IMR-90 (cell line): Measurements from ENCODE around the gene BATF. TPM values are rescaled to one million over a fixed set of nuclear protein-coding genes. Genes with fewer than 3 reads are reported as not detected.

ENCODE experiments used
- ATAC-seq: fragments of 200-7000 bp; cut with Tn5 transposase; 2 replicates; pipeline ENCODE4 v1.9.1; 2020; ENCODE audit warnings: low read depth, mild to moderate bottlenecking, moderate library complexity
- BruUV-seq: library from RNA; stranded (reverse); fragments of 400-500 nt; replicated peaks from 2 replicates; lab custom pipeline; 2021; lab: Mats Ljungman, UMichigan
- CTCF ChIA-PET: fragments of 300-600 bp; formaldehyde crosslinking; extraction: SDS; loops from one replicate; lab custom pipeline; 2021; ENCODE audit warnings: antibody characterized with exemption; lab: Yijun Ruan, JAX
- POLR2A ChIA-PET: fragments of 300-600 bp; sonication (Branson Sonifier 250); formaldehyde crosslinking; loops from one replicate; lab custom pipeline; 2022; ENCODE audit warnings: antibody characterized with exemption; ENCODE audit not compliant: unreplicated experiment; lab: Charles Lee
- DNase-seq: peaks from one replicate; pipeline ENCODE4 v3.0.0; 2013
- H2AFZ ChIP-seq: replicated peaks from 2 replicates; pipeline ENCODE3; 2013; ENCODE audit warnings: low read length, mild to moderate bottlenecking; ENCODE audit not compliant: poor library complexity
- H2AK5ac ChIP-seq: 2 replicates; pipeline ENCODE4 v1.6.1; 2013; ENCODE audit warnings: low read depth, low read length, inconsistent platforms
- H2AK9ac ChIP-seq: replicated peaks from 2 replicates; pipeline ENCODE3; 2013; ENCODE audit warnings: mild to moderate bottlenecking, low read depth, low read length, moderate library complexity; ENCODE audit not compliant: poor library complexity
- H2BK120ac ChIP-seq: 2 replicates; pipeline ENCODE4 v1.6.1; 2013; ENCODE audit warnings: low read depth, low read length, inconsistent platforms
- H2BK15ac ChIP-seq: 3 replicates; pipeline ENCODE4 v1.6.1; 2013; ENCODE audit warnings: low read depth, low read length, inconsistent platforms
- H2BK20ac ChIP-seq: 2 replicates; pipeline ENCODE4 v1.6.1; 2013; ENCODE audit warnings: low read depth, mild to moderate bottlenecking, inconsistent platforms, low read length, moderate library complexity
- H2BK5ac ChIP-seq: 2 replicates; pipeline ENCODE4 v1.6.1; 2013; ENCODE audit warnings: mild to moderate bottlenecking, low read depth, low read length, inconsistent platforms; ENCODE audit not compliant: poor library complexity, severe bottlenecking
- H3K14ac ChIP-seq: replicated peaks from 2 replicates; pipeline ENCODE4 v1.6.1; 2013; ENCODE audit warnings: low read depth, low read length, inconsistent platforms
- H3K18ac ChIP-seq: 2 replicates; pipeline ENCODE4 v1.6.1; 2013; ENCODE audit warnings: low read depth, low read length, control low read depth
- H3K23ac ChIP-seq: 2 replicates; pipeline ENCODE4 v1.6.1; 2013; ENCODE audit warnings: low read depth, low read length, inconsistent platforms
- H3K27ac ChIP-seq: 2 replicates; pipeline ENCODE4 v1.5.1; 2013; ENCODE audit warnings: mild to moderate bottlenecking, control low read depth, low read length; ENCODE audit not compliant: insufficient read depth
- H3K27me3 ChIP-seq: 2 replicates; pipeline ENCODE4 v1.6.1; 2013; ENCODE audit warnings: low read length; ENCODE audit not compliant: control insufficient read depth, insufficient read depth
- H3K36me3 ChIP-seq: 2 replicates; pipeline ENCODE4 v1.6.1; 2013; ENCODE audit warnings: low read length, mixed read lengths; ENCODE audit not compliant: control insufficient read depth, insufficient read depth
- H3K4ac ChIP-seq: 2 replicates; pipeline ENCODE4 v1.6.1; 2013; ENCODE audit warnings: low read depth, low read length, inconsistent platforms
- H3K4me1 ChIP-seq: 2 replicates; pipeline ENCODE4 v1.6.1; 2013; ENCODE audit warnings: low read length, mixed read lengths; ENCODE audit not compliant: control insufficient read depth, insufficient read depth
- H3K4me2 ChIP-seq: 2 replicates; pipeline ENCODE4 v1.6.1; 2013; ENCODE audit warnings: low read depth, mild to moderate bottlenecking, control low read depth, low read length, moderate library complexity
- H3K4me3 ChIP-seq: 2 replicates; pipeline ENCODE4 v1.5.1; 2013; ENCODE audit warnings: low read depth, mild to moderate bottlenecking, control low read depth, low read length, moderate library complexity; ENCODE audit not compliant: insufficient read depth
- H3K56ac ChIP-seq: 2 replicates; pipeline ENCODE4 v1.6.1; 2013; ENCODE audit warnings: low read length, inconsistent platforms; ENCODE audit not compliant: insufficient read depth; ENCODE audit errors: extremely low read depth
- H3K79me1 ChIP-seq, 2 experiments: 2 replicates each; pipeline ENCODE4 v1.6.1; 2013; ENCODE audit warnings: low read length in 2 of 2, inconsistent platforms in 1 of 2, low read depth in 1 of 2
- H3K9ac ChIP-seq: 2 replicates; pipeline ENCODE4 v1.6.1; 2013; ENCODE audit warnings: low read depth, low read length, control low read depth
- H3K9me1 ChIP-seq: 2 replicates; pipeline ENCODE4 v1.6.1; 2013; ENCODE audit warnings: low read length, inconsistent platforms; ENCODE audit not compliant: insufficient read depth
- H3K9me3 ChIP-seq: 2 replicates; pipeline ENCODE4 v1.6.1; 2013; ENCODE audit warnings: low read length; ENCODE audit not compliant: control insufficient read depth, insufficient read depth
- H4K20me1 ChIP-seq: 2 replicates; pipeline ENCODE4 v1.6.1; 2013; ENCODE audit warnings: low read length, inconsistent platforms; ENCODE audit not compliant: insufficient read depth
- H4K5ac ChIP-seq: 2 replicates; pipeline ENCODE4 v1.6.1; 2013; ENCODE audit warnings: mild to moderate bottlenecking, low read depth, low read length, control low read depth
- H4K8ac ChIP-seq, 2 experiments: 2 replicates each; pipeline ENCODE4 v1.6.1; 2013; ENCODE audit warnings: low read depth in 2 of 2, low read length in 2 of 2, control low read depth in 1 of 2, inconsistent platforms in 1 of 2
- H4K91ac ChIP-seq: 2 replicates; pipeline ENCODE4 v1.6.1; 2013; ENCODE audit warnings: low read depth, low read length, inconsistent platforms; ENCODE audit not compliant: insufficient read depth
- BHLHE40 ChIP-seq: fragments of 150-350 bp; IDR thresholded peaks from 2 replicates; pipeline ENCODE4 v1.6.1; 2016; ENCODE audit warnings: mild to moderate bottlenecking, low read depth, low read length
- CEBPB ChIP-seq: IDR thresholded peaks from 2 replicates; pipeline ENCODE4 v1.6.1; 2012; ENCODE audit warnings: low read depth, low read length, improper control_type of control experiment
- CHD1 ChIP-seq: IDR thresholded peaks from 2 replicates; pipeline ENCODE4 v1.6.1; 2012; ENCODE audit warnings: low read depth, low read length, improper control_type of control experiment
- ELK1 ChIP-seq: fragments of 150-350 bp; IDR thresholded peaks from 2 replicates; pipeline ENCODE4 v1.6.1; 2016; ENCODE audit warnings: low read depth, mild to moderate bottlenecking, low read length, moderate library complexity, borderline replicate concordance
- FOS ChIP-seq: fragments of 150-350 bp; IDR thresholded peaks from 2 replicates; pipeline ENCODE4 v1.6.1; 2016; ENCODE audit warnings: low read depth, low read length
- MAFK ChIP-seq: IDR thresholded peaks from 2 replicates; pipeline ENCODE4 v1.6.1; 2012; ENCODE audit warnings: low read depth, low read length, improper control_type of control experiment
- MAZ ChIP-seq: IDR thresholded peaks from 2 replicates; pipeline ENCODE4 v1.6.1; 2012; ENCODE audit warnings: low read depth, mild to moderate bottlenecking, low read length, improper control_type of control experiment, moderate library complexity, borderline replicate concordance
- MXI1 ChIP-seq: IDR thresholded peaks from 2 replicates; pipeline ENCODE4 v1.6.1; 2012; ENCODE audit warnings: low read depth, mild to moderate bottlenecking, low read length, moderate library complexity, borderline replicate concordance
- NFE2L2 ChIP-seq: fragments of 150-350 bp; IDR thresholded peaks from 2 replicates; pipeline ENCODE4 v1.6.1; 2016; ENCODE audit warnings: low read depth, mild to moderate bottlenecking, low read length
- POLR2A ChIP-seq: IDR thresholded peaks from 2 replicates; pipeline ENCODE4 v1.6.1; 2012; ENCODE audit warnings: mild to moderate bottlenecking, low read depth, low read length
- RAD21 ChIP-seq: IDR thresholded peaks from 2 replicates; pipeline ENCODE4 v1.6.1; 2012; ENCODE audit warnings: low read length, improper control_type of control experiment
- RCOR1 ChIP-seq: IDR thresholded peaks from 2 replicates; pipeline ENCODE4 v1.6.1; 2012; ENCODE audit warnings: mild to moderate bottlenecking, low read length, improper control_type of control experiment; ENCODE audit not compliant: insufficient replicate concordance
- RFX5 ChIP-seq: IDR thresholded peaks from 2 replicates; pipeline ENCODE4 v1.8.0; 2012; ENCODE audit warnings: low read depth, mild to moderate bottlenecking, low read length, moderate library complexity
- SMC3 ChIP-seq: fragments of 150-350 bp; IDR thresholded peaks from 2 replicates; pipeline ENCODE4 v1.6.1; 2016; ENCODE audit warnings: low read depth, mild to moderate bottlenecking, antibody characterized with exemption, low read length, moderate library complexity
- WGBS, 2 experiments: methylation state at CpG; one replicate each; pipeline versions ENCODE4 v1.1.5 to v1.1.7; 2013; ENCODE audit warnings: missing lambda C conversion rate in 2 of 2; ENCODE audit not compliant: insufficient read length in 1 of 2; ENCODE audit errors: extremely low coverage in 2 of 2; 5-methylcytosine and 5-hydroxymethylcytosine counted together
- dilution Hi-C: fragments of 300-500 bp; cut with HindIII; formaldehyde crosslinking; loops from one replicate; pipeline ENCODE4 v1.14.3; 2018; ENCODE audit warnings: low sequenced_read_pairs; ENCODE audit not compliant: unreplicated experiment
- in situ Hi-C: fragments of 300-500 bp; cut with MboI; formaldehyde crosslinking; loops from 3 replicates; pipeline ENCODE4 v1.14.3; 2019; ENCODE audit warnings: low sequenced_read_pairs, inconsistent platforms, mixed read lengths
- intact Hi-C: fragments of 100-400 bp; cut with micrococcal nuclease; formaldehyde crosslinking; loops from 2 replicates; pipeline ENCODE4 v1.10.0; 2022
- polyA plus RNA-seq, 3 experiments: library from polyadenylated mRNA; depleted of rRNA; stranded (reverse); fragments of >200 nt; gene quantifications; 2 replicates each; pipeline ENCODE4 v1.2.3, GENCODE V29; 2012; ENCODE audit warnings: low replicate concordance in 1 of 3
- total RNA-seq: library from RNA; depleted of rRNA; stranded (reverse); fragments of >200 nt; gene quantifications from 2 replicates; pipeline ENCODE4 v1.2.3, GENCODE V29; 2012
- TF ChIP-seq, protein P1 (sequence below): conservative IDR thresholded peaks from 2 replicates; pipeline ENCODE4 v1.5.1; 2012; ENCODE audit warnings: mild to moderate bottlenecking, low read depth, low read length, improper control_type of control experiment
- TF ChIP-seq, protein P2 (sequence below): fragments of 150-350 bp; IDR thresholded peaks from 2 replicates; pipeline ENCODE4 v1.6.1; 2017; ENCODE audit warnings: mild to moderate bottlenecking, antibody characterized with exemption, low read length, low read depth

Gene BATF
- total and polyA plus RNA-seq, 2 of the 4 experiments (the other 2 are of a cell fraction) = not detected

GRCh38 chr14:75487155-75487671 lies 35.1 kb upstream of the BATF start:
- no peak for DNase-seq

More at GRCh38 chr14:75487155-75487671, 35.1 kb upstream of the BATF start:
- Histone ChIP-seq H2BK20ac (no peak overlapping the region), H2AK9ac (no peak overlapping the region), H3K36me3 (no peaks in the 10 kb centered on the region), H3K23ac (no peak overlapping the region), H4K20me1 (no peaks in the 10 kb centered on the region), H3K4ac (no peak overlapping the region), H3K27me3 (peaks cover 30% of the 10 kb centered on the region), H3K18ac (no peak overlapping the region), H3K4me2 (no peak overlapping the region), H4K8ac (no peak overlapping the region), H2AFZ (no peak overlapping the region), H2BK5ac (no peak overlapping the region), H4K91ac (no peak overlapping the region), H3K9ac (no peak overlapping the region), H3K9me1 (no peaks in the 10 kb centered on the region), H3K4me3 (no peak overlapping the region), H2BK120ac (no peak overlapping the region), H3K56ac (no peak overlapping the region), H2BK15ac (no peak overlapping the region), H2AK5ac (no peak overlapping the region), H3K79me1 (no peaks in the 10 kb centered on the region), H4K5ac (no peak overlapping the region), H3K9me3 (peaks cover 3% of the 10 kb centered on the region; the same call in 1 of the 2 replicates), H3K4me1 (no peaks in the 10 kb centered on the region), H3K14ac (no peak overlapping the region), H3K27ac (no peak overlapping the region)
- CTCF ChIA-PET = interaction anchor here (1.9 kb wide), 1 partner anchor 178 kb away, joined by 24 read pairs; no protein-coding TSS in a partner anchor
- BruUV-seq = no TSS peak
- ATAC-seq = no peak
- in situ Hi-C loops (loop anchor here (5.0 to 10.0 kb wide), 2 partner anchors 180 to 352 kb away; no protein-coding TSS in a partner anchor), intact Hi-C loops (no loop called here), dilution Hi-C loops (no loop called here)
- POLR2A ChIA-PET = no interaction called here
- TF ChIP-seq RCOR1 (no peak), MXI1 (no peak), CEBPB (no peak), ELK1 (no peak), RFX5 (no peak), FOS (no peak), POLR2A (no peak), NFE2L2 (no peak), CHD1 (no peak), MAFK (no peak), SMC3 (no peak), BHLHE40 (no peak), RAD21 (no peak), MAZ (no peak)
- TF ChIP-seq, protein P1, sequence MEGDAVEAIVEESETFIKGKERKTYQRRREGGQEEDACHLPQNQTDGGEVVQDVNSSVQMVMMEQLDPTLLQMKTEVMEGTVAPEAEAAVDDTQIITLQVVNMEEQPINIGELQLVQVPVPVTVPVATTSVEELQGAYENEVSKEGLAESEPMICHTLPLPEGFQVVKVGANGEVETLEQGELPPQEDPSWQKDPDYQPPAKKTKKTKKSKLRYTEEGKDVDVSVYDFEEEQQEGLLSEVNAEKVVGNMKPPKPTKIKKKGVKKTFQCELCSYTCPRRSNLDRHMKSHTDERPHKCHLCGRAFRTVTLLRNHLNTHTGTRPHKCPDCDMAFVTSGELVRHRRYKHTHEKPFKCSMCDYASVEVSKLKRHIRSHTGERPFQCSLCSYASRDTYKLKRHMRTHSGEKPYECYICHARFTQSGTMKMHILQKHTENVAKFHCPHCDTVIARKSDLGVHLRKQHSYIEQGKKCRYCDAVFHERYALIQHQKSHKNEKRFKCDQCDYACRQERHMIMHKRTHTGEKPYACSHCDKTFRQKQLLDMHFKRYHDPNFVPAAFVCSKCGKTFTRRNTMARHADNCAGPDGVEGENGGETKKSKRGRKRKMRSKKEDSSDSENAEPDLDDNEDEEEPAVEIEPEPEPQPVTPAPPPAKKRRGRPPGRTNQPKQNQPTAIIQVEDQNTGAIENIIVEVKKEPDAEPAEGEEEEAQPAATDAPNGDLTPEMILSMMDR = no peak
- TF ChIP-seq, protein P2, sequence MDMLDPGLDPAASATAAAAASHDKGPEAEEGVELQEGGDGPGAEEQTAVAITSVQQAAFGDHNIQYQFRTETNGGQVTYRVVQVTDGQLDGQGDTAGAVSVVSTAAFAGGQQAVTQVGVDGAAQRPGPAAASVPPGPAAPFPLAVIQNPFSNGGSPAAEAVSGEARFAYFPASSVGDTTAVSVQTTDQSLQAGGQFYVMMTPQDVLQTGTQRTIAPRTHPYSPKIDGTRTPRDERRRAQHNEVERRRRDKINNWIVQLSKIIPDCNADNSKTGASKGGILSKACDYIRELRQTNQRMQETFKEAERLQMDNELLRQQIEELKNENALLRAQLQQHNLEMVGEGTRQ = no peak
- no CpG with 5 or more reads among the region's 7 CpGs for WGBS, 2 experiments
